GM19025 (cell line): ENCODE results near the gene RPS6KA1.
"Not testable (repeated sequence)": the region's sequence is repeated elsewhere in the genome, so short reads cannot be mapped to it uniquely, and the experiment has no call there.

ENCODE experiments used
- ATAC-seq: cut with Tn5 transposase; IDR thresholded peaks from one replicate; pipeline ENCODE4 v1.9.1; 2021; ENCODE audit warnings: mild to moderate bottlenecking, low read depth, moderate library complexity; ENCODE audit not compliant: unreplicated experiment

RPS6KA1 gene

GRCh38 chr1:26584588-26584987 is 55.0 kb downstream of the RPS6KA1 start:
- not testable (repeated sequence) for ATAC-seq

GRCh38 chr1:26585471-26585870 is 55.9 kb downstream of the RPS6KA1 start:
- ATAC-seq, result no peak

- no peak for ATAC-seq
Observed at GRCh38 chr1:26593385-26593784, 63.8 kb downstream of the RPS6KA1 start.

- not testable (repeated sequence) for ATAC-seq
Observed at GRCh38 chr1:26594593-26594992, 65.0 kb downstream of the RPS6KA1 start.

- no peak for ATAC-seq
Observed at GRCh38 chr1:26597629-26598039, 68.1 kb downstream of the RPS6KA1 start.

- no peak for ATAC-seq
Observed at GRCh38 chr1:26598890-26599289, 69.3 kb downstream of the RPS6KA1 start.

- no peak for ATAC-seq
Observed at GRCh38 chr1:26602378-26602959, 72.9 kb downstream of the RPS6KA1 start.

GRCh38 chr1:26603856-26604255 is 74.3 kb downstream of the RPS6KA1 start:
- ATAC-seq, result no peak

GRCh38 chr1:26607186-26607585 is 77.6 kb downstream of the RPS6KA1 start:
- ATAC-seq, result no peak

GRCh38 chr1:26608895-26609294 is 79.3 kb downstream of the RPS6KA1 start:
- no peak for ATAC-seq

- no peak for ATAC-seq
Observed at GRCh38 chr1:26610781-26611180, 81.2 kb downstream of the RPS6KA1 start.

GRCh38 chr1:26612627-26613026 is 83.1 kb downstream of the RPS6KA1 start:
- ATAC-seq, result not testable (repeated sequence)

GRCh38 chr1:26614655-26615411 is 85.3 kb downstream of the RPS6KA1 start:
- ATAC-seq, result no peak

GRCh38 chr1:26616881-26617280 is 87.3 kb downstream of the RPS6KA1 start:
- ATAC-seq, result no peak

- ATAC-seq, result no peak
Observed at GRCh38 chr1:26618561-26618960, 89.0 kb downstream of the RPS6KA1 start.
